Activated naive CD8-positive, alpha-beta T cell treated with anti-CD3 and anti-CD28 coated beads, Interleukin-2, amount 50 U/mL, for 24 hours (primary cell): Measurements from ENCODE around the gene FLT4.
"Not testable (repeated sequence)": the region's sequence is repeated elsewhere in the genome, so short reads cannot be mapped to it uniquely, and the experiment has no call there.

Experiments
- ATAC-seq: fragments of 150-1000 bp; cut with Tn5 transposase; one replicate; pipeline ENCODE4 v1.10.0; 2021
- DNase-seq: peaks from one replicate; pipeline ENCODE4 v3.0.0; 2021
- H3K27ac Mint-ChIP-seq: one replicate; pipeline ENCODE4 v1.8.0; 2021; ENCODE audit warnings: mild to moderate bottlenecking, mixed read lengths
- H3K27me3 Mint-ChIP-seq: one replicate; pipeline ENCODE4 v1.8.0; 2021; ENCODE audit warnings: mixed read lengths
- H3K36me3 Mint-ChIP-seq: one replicate; pipeline ENCODE4 v1.8.0; 2021; ENCODE audit warnings: low read depth, mixed read lengths
- H3K4me1 Mint-ChIP-seq: one replicate; pipeline ENCODE4 v1.8.0; 2021; ENCODE audit warnings: mixed read lengths
- H3K4me3 Mint-ChIP-seq: one replicate; pipeline ENCODE4 v1.8.0; 2021; ENCODE audit warnings: mild to moderate bottlenecking, moderate library complexity, mixed read lengths
- H3K9me3 Mint-ChIP-seq: one replicate; pipeline ENCODE4 v1.8.0; 2021; ENCODE audit warnings: mixed read lengths

FLT4 gene

DNA sequence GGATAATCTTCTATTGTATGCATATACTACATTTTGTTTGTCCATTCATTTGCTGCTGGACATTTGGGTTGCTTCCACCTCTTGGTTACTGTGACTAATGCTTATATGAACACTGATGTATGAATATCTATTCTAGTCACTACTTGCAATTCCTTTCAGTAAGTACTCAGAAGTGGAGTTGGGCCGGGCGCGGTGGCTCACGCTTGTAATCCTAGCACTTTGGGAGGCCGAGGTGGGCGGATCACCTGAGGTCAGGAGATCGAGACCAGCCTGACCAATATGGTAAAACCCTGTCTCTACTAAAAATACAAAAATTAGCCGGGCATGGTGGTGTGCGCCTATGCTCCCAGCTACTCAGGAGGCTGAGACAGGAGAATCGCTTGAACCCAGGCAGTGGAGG is 28.9 kb upstream of the FLT4 start:
- not testable (repeated sequence) for H3K4me3 Mint-ChIP-seq, H3K36me3 Mint-ChIP-seq, H3K27me3 Mint-ChIP-seq, ATAC-seq, H3K9me3 Mint-ChIP-seq, H3K4me1 Mint-ChIP-seq, H3K27ac Mint-ChIP-seq, DNase-seq

GRCh38 chr5:180675036-180675635 is 25.7 kb upstream of the FLT4 start:
- Mint-ChIP-seq H3K4me1 (peaks cover 3% of the 10 kb centered on the region), H3K4me3 (peak overlapping the region; percentile 32), H3K9me3 (no peaks in the 10 kb centered on the region), H3K36me3 (no peaks in the 10 kb centered on the region), H3K27me3 (peaks cover 10% of the 10 kb centered on the region), H3K27ac (no peak overlapping the region)
- DNase-seq, result no peak
- no peak for ATAC-seq

- peaks cover 10% of the 10 kb centered on the region for H3K27me3 Mint-ChIP-seq
- DNase-seq, H3K4me1 Mint-ChIP-seq, H3K4me3 Mint-ChIP-seq, H3K36me3 Mint-ChIP-seq, H3K27ac Mint-ChIP-seq, H3K9me3 Mint-ChIP-seq: not testable (repeated sequence)
- ATAC-seq, result peak; percentile 50
Measured at GRCh38 chr5:180674090-180674475, 24.7 kb upstream of the FLT4 start.

- H3K27me3 Mint-ChIP-seq, result peaks cover 10% of the 10 kb centered on the region
- peaks cover 3% of the 10 kb centered on the region for H3K4me1 Mint-ChIP-seq
- no peak for ATAC-seq
Measured at GRCh38 chr5:180673371-180674089, 24.1 kb upstream of the FLT4 start.

GRCh38 chr5:180671958-180672524 is 22.6 kb upstream of the FLT4 start:
- not testable (repeated sequence) for H3K27ac Mint-ChIP-seq, ATAC-seq, H3K36me3 Mint-ChIP-seq, H3K4me1 Mint-ChIP-seq, H3K4me3 Mint-ChIP-seq, H3K9me3 Mint-ChIP-seq, DNase-seq
- peaks cover 10% of the 10 kb centered on the region for H3K27me3 Mint-ChIP-seq

More at GRCh38 chr5:180673371-180674089, 24.1 kb upstream of the FLT4 start:
- Mint-ChIP-seq H3K9me3 (no peaks in the 10 kb centered on the region), H3K4me3 (no peak overlapping the region), H3K27ac (no peak overlapping the region), H3K36me3 (no peaks in the 10 kb centered on the region)
- no peak for DNase-seq

- peak; percentile 63 for DNase-seq
- Mint-ChIP-seq H3K9me3 (no peaks in the 10 kb centered on the region), H3K27ac (no peak overlapping the region), H3K4me3 (no peak overlapping the region), H3K4me1 (peaks cover 3% of the 10 kb centered on the region), H3K27me3 (peaks cover 10% of the 10 kb centered on the region), H3K36me3 (no peaks in the 10 kb centered on the region)
- peak; percentile 61 for ATAC-seq
Measured at GRCh38 chr5:180670586-180671359, 21.4 kb upstream of the FLT4 start.

DNA sequence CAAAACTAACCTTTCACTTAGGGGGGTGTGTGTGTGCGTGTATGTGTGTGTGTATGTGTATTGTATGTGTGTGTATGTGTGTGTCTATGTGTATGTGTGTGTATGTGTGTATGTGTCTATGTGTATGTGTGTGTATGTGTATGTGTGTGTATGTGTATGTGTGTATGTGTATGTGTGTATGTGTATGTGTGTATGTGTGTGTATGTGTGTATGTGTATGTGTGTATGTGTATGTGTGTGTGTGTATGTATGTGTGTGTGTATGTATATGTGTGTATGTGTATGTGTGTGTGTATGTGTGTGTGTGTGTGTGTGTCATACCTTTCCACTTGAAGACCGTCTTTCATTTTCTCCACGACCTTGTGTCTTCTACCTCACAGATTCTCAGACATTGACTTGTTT is 20.8 kb upstream of the FLT4 start:
- no peak overlapping the region for H3K27ac Mint-ChIP-seq
- no peak overlapping the region for H3K4me3 Mint-ChIP-seq
- H3K27me3 Mint-ChIP-seq, result peaks cover 10% of the 10 kb centered on the region
- H3K9me3 Mint-ChIP-seq, result no peaks in the 10 kb centered on the region
- H3K4me1 Mint-ChIP-seq, result peaks cover 3% of the 10 kb centered on the region
- no peaks in the 10 kb centered on the region for H3K36me3 Mint-ChIP-seq
- DNase-seq (no peak), ATAC-seq (no peak)

DNA sequence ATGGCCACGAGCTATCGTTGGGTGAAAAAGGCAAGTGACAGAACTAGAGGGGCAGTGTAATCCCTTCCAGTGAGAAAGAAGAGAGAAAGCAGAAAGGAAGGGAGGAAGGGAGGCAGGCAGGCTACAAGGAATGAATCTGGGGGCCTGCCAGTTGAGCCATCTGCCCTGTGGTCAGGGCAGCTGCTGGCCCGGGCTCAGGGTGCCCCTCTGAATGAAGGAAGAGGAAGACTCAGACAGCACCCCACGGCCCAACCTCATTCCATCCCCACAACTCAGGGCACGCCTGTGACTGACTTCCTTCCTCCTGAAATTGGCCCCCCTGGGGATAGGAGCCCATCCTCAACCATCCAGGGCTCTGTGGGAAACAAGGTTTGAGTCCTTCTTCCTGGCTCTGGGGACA is 20.3 kb upstream of the FLT4 start:
- H3K4me1 Mint-ChIP-seq, result peaks cover 3% of the 10 kb centered on the region
- DNase-seq, result no peak

GRCh38 chr5:180668835-180669596 is 19.6 kb upstream of the FLT4 start:
- H3K9me3 Mint-ChIP-seq, result no peaks in the 10 kb centered on the region
- peaks cover 5% of the 10 kb centered on the region for H3K27me3 Mint-ChIP-seq
- H3K27ac Mint-ChIP-seq, result no peak overlapping the region
- no peak for DNase-seq
- H3K36me3 Mint-ChIP-seq, result no peaks in the 10 kb centered on the region
- H3K4me3 Mint-ChIP-seq, result no peak overlapping the region
- ATAC-seq, result no peak
- no peaks in the 10 kb centered on the region for H3K4me1 Mint-ChIP-seq

More for the DNA sequence above, 20.3 kb upstream of the FLT4 start:
- no peak overlapping the region for H3K27ac Mint-ChIP-seq
- peaks cover 8% of the 10 kb centered on the region for H3K27me3 Mint-ChIP-seq
- no peak overlapping the region for H3K4me3 Mint-ChIP-seq
- H3K9me3 Mint-ChIP-seq, result no peaks in the 10 kb centered on the region
- H3K36me3 Mint-ChIP-seq, result no peaks in the 10 kb centered on the region
- ATAC-seq, result no peak

GRCh38 chr5:180666812-180667211 is 17.4 kb upstream of the FLT4 start:
- Mint-ChIP-seq H3K36me3 (no peaks in the 10 kb centered on the region), H3K4me1 (no peaks in the 10 kb centered on the region), H3K4me3 (no peak overlapping the region), H3K9me3 (no peaks in the 10 kb centered on the region), H3K27ac (no peak overlapping the region), H3K27me3 (peaks cover 3% of the 10 kb centered on the region)
- ATAC-seq (no peak), DNase-seq (no peak)

DNA sequence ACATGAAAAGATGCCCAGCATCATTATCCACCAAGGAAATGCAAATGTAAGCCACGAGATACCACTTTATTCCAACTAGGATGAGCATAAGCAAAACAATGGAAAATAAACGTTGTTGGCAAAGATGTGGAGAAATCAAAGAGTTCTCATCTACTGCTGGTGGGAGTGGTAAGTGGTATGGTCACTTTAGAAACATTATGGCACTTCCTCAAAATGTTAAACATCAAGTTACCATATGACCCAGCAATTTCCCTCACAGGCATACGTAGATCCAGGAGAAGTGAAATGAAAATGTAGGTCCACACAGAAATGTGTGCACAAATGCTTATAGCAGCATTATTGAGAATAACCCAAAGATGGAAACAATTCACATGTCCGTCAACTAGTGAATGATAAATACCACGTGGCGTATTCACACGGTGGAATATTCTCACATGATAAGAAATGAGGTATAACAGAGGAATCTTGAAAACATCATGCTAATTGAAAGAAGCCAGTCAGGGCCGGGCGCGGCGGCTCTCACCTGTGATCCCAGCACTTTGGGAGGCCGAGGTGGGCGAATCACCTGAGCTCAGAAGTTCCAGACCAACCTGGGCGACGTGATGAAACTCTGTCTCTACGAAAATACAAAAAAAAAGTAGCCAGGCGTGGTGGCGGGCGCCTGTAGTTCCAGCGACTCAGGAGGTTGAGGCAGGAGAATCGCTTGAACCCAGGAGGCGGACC is 16.4 kb upstream of the FLT4 start:
- Mint-ChIP-seq H3K4me1 (no peaks in the 10 kb centered on the region), H3K36me3 (no peaks in the 10 kb centered on the region), H3K4me3 (no peak overlapping the region), H3K27ac (no peak overlapping the region), H3K27me3 (peaks cover 10% of the 10 kb centered on the region), H3K9me3 (no peaks in the 10 kb centered on the region)
- DNase-seq (no peak), ATAC-seq (no peak)

GRCh38 chr5:180658774-180659564 is 9.6 kb upstream of the FLT4 start:
- Mint-ChIP-seq H3K9me3 (no peaks in the 10 kb centered on the region), H3K27ac (no peak overlapping the region), H3K4me3 (no peak overlapping the region), H3K36me3 (no peaks in the 10 kb centered on the region), H3K4me1 (peaks cover 3% of the 10 kb centered on the region), H3K27me3 (peaks cover 29% of the 10 kb centered on the region)
- DNase-seq (no peak), ATAC-seq (no peak)

DNA sequence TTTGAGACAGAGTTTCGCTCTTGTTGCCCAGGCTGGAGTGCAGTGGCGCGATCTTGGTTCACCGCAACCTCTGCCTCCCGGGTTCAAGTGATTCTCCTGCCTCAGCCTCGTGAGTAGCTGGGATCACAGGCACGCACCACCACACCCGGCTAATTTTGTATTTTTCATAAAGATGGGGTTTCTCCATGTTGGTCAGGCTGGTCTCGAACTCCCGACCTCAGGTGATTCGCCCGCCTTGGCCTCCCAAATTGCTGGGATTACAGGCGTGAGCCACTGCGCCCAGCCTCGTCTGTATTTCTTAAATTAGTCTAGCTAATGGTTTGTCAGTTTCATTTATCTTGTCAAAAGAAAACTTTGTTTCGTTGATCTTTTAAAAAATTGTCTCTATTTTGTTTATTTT is 5.8 kb upstream of the FLT4 start:
- peaks cover 28% of the 10 kb centered on the region for H3K27me3 Mint-ChIP-seq

More for the DNA sequence above, 5.8 kb upstream of the FLT4 start:
- ATAC-seq, DNase-seq, H3K4me3 Mint-ChIP-seq, H3K36me3 Mint-ChIP-seq, H3K27ac Mint-ChIP-seq, H3K9me3 Mint-ChIP-seq, H3K4me1 Mint-ChIP-seq: not testable (repeated sequence)
